ENCODE results near the gene SRXN1. TPM values are rescaled to one million over a fixed set of nuclear protein-coding genes. Genes with fewer than 3 reads are reported as not detected.

Gene SRXN1
- total and polyA plus RNA-seq, 8 donors: 6.4 to 40.1 (median 23.5) TPM

DNA sequence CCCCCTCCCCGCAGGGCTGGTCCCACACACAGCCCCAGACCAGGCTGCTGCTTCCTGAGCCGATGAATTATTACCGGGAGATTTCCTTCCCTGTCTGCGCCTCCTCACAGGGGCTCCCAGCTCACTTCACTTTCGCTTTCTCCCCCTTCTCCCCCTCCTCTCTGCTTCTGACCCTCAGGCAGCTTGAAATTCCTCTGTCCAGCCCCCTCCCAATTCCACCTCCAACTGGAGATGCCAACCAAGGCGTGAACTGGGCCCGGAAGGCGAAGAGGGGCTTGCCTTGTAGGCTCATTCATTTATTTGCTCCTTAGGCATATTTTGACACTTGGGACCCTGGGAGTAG, 41.2 kb downstream of the SRXN1 start:
- Histone ChIP-seq H3K4me3 (no peak overlapping the region), H3K4me1 (peaks cover 0 to 23% (median 11%) of the 10 kb centered on the region in 4 donors), H3K27ac (no peak overlapping the region), H3K27me3 (peaks cover 5 to 94% (median 47%) of the 10 kb centered on the region in 3 donors), H3K9me3 (no peaks in the 10 kb centered on the region), H3K36me3 (no peaks in the 10 kb centered on the region)
- TF ChIP-seq, protein P1, sequence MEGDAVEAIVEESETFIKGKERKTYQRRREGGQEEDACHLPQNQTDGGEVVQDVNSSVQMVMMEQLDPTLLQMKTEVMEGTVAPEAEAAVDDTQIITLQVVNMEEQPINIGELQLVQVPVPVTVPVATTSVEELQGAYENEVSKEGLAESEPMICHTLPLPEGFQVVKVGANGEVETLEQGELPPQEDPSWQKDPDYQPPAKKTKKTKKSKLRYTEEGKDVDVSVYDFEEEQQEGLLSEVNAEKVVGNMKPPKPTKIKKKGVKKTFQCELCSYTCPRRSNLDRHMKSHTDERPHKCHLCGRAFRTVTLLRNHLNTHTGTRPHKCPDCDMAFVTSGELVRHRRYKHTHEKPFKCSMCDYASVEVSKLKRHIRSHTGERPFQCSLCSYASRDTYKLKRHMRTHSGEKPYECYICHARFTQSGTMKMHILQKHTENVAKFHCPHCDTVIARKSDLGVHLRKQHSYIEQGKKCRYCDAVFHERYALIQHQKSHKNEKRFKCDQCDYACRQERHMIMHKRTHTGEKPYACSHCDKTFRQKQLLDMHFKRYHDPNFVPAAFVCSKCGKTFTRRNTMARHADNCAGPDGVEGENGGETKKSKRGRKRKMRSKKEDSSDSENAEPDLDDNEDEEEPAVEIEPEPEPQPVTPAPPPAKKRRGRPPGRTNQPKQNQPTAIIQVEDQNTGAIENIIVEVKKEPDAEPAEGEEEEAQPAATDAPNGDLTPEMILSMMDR (IDR thresholded peaks at IDR 0.05): no peak
- TF ChIP-seq POLR2AphosphoS5 (IDR thresholded peaks at IDR 0.05) (no peak), POLR2A (IDR thresholded peaks at IDR 0.05) (no peak), EP300 (IDR thresholded peaks at IDR 0.05) (no peak)
- intact Hi-C loops (cut with DNase I; ENCODE audit: low total_unique reads): no loop called here
- DNase-seq: peak in 1 of 2 donors; percentile 46
- WGBS, 5 donors: 17 to 29% (median 21%) methylated on average over 8 of the region's 8 CpGs

DNA sequence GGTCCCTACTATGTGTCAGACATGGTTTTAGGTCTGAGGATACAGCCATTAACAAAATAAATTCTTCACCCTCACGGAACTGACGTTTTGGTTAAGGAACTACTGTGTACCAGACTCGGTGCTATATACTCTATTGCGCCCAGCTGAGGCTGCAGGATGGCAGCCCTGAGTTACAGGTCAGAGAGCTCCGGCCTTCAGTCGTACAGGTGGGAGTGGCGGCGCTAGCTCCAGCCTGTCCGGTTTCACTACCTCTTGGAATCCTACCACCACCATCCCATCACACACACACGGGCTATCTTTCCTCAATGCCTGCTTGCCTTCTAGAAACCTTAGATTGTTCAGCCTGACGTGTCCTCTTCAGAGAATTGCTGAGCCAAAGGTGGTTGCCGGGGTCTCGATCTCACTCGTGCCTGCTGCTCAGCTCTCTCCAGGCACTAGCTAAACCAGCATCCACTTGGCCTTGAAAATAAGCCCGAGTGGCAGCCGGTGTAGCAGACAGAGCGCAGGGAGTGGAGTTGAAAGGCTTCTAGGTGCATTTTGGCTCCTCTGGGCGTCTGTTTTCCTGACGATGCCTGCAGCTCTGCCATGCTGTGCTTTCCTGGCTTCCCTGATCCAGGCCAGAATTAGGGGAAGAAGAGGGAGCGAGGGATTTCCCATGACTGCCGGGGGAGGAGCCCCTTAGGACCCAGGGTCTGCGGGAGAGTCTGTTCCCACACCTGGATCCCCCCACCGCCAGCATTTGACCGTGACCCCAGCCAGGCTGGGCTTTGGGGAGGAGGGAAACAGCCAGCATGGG, 41.8 kb downstream of the SRXN1 start:
- Histone ChIP-seq H3K4me1 (peaks cover 0 to 23% (median 11%) of the 10 kb centered on the region in 4 donors), H3K9me3 (no peaks in the 10 kb centered on the region), H3K27ac (no peak overlapping the region), H3K27me3 (peaks cover 5 to 94% (median 47%) of the 10 kb centered on the region in 3 donors), H3K4me3 (no peak overlapping the region), H3K36me3 (no peaks in the 10 kb centered on the region)
- intact Hi-C loops (cut with DNase I; ENCODE audit: low total_unique reads): no loop called here
- DNase-seq: no peak
- TF ChIP-seq POLR2AphosphoS5 (IDR thresholded peaks at IDR 0.05) (no peak), POLR2A (IDR thresholded peaks at IDR 0.05) (no peak), EP300 (IDR thresholded peaks at IDR 0.05) (no peak)
- TF ChIP-seq, protein P1 (IDR thresholded peaks at IDR 0.05): no peak
- 29 to 38% (median 33%) methylated on average over 17 to 24 of the region's 24 CpGs for whole genome bisulfite sequencing, 5 donors

DNA sequence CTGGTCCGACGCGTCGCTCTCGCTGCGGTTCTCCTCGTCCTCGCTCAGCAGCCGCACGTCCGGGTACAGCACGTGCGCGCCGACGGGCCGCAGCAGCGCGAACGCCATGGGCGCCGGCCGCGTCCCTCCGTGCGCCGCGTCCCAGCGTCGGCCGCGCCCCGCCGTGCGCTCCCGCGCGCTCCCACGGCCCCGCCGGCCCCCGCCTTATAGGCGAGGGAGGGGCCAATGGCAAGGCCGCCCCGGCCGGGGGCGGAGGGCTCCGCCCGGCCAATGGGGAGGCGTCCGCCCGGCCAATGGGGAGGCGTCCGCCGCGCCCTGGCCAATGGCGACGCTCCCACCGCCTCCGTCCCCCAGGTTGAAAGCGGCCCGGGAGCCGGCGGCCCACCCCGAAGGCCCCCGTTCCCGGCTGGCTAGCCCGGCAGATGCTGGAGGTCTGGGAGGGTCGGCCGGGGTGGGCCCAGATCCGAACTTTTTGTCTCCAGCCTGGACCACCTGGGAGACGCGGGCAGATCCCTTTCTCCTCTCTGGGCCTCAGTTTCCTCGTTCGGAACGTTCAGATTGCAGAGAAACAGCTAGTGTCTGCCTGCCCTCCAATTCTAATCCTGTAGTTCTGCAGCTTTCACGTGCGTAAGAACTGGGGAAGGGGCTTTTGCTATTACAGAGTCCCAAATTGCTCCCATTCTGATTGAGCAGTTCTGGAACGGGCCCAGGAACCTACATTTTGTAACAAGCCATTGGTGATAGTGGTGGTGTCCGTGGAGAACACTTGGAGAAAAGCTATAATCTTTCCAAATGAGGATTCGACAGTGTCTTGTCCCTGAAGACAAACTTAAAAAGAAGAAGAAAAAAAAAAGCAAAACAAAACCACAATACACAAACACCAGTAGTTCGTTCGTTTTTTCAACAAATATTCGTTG, 42.6 kb downstream of the SRXN1 start, which contains the start of gene TCF15:
Gene TCF15 (minus strand): TSS at position 180 of the 917 bp plus-strand sequence. CDS start 72 bp downstream, at position 108.
- Histone ChIP-seq H3K9me3 (no peaks in the 10 kb centered on the region), H3K27me3 (peaks cover 5 to 92% (median 47%) of the 10 kb centered on the region in 3 donors), H3K4me1 (peaks cover 0 to 23% (median 11%) of the 10 kb centered on the region in 4 donors), H3K4me3 (peak within 1 kb of the TSS in 3 of 4 donors; percentile 21 to 29 (median 26)), H3K27ac (no peak within 1 kb of the TSS), H3K36me3 (no peaks in the 10 kb centered on the region)
- no peak for TF ChIP-seq POLR2A (IDR thresholded peaks at IDR 0.05)
- TF ChIP-seq, protein P1 (IDR thresholded peaks at IDR 0.05): no peak
- no peak for TF ChIP-seq POLR2AphosphoS5 (IDR thresholded peaks at IDR 0.05)
- TF ChIP-seq EP300 (IDR thresholded peaks at IDR 0.05): no peak
- DNase-seq: peak in 1 of 2 donors; percentile 82
- WGBS, 5 donors: 8 to 44% (median 20%) methylated on average over 11 to 84 of the region's 84 CpGs
- intact Hi-C loops (cut with DNase I; ENCODE audit: low total_unique reads): no loop called here

DNA sequence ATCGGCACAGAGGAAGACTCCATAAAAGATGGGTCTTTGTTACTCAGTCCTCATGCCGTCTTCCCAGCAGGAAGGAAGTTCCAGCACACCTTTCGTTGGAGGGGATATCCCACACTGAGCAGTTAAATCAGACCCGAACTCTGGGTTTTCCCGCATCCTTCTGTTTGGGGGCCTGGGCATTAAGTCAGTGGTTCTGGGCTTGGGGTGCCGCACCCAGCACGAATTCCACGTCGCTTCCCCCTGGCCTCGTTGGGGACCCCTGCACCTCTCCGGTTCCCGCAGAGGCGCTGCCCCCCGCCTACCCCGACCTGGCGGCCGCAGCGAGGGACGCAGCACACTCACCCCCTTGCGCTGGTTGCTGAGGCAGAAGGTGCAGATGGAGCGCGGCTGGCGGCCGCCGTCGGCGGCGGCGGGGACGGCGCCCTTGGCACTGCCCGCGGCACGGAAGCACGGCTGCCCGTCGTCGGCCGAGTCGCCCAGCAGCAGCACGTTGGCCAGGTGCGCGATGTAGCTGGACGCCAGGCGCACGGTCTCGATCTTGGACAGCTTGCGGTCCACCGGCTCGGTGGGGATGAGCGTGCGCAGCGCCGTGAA, 43.5 kb downstream of the SRXN1 start:
- peak in 1 of 2 donors; percentile 31 for DNase-seq
- Histone ChIP-seq H3K4me3 (peak overlapping the region in 3 of 4 donors; percentile 21 to 29 (median 26)), H3K4me1 (peaks cover 0 to 23% (median 11%) of the 10 kb centered on the region in 4 donors), H3K36me3 (no peaks in the 10 kb centered on the region), H3K27ac (no peak overlapping the region), H3K27me3 (peaks cover 5 to 85% (median 47%) of the 10 kb centered on the region in 3 donors), H3K9me3 (no peaks in the 10 kb centered on the region)
- intact Hi-C loops (cut with DNase I; ENCODE audit: low total_unique reads): no loop called here
- TF ChIP-seq, protein P1 (IDR thresholded peaks at IDR 0.05): no peak
- TF ChIP-seq POLR2AphosphoS5 (IDR thresholded peaks at IDR 0.05): no peak
- no peak for TF ChIP-seq EP300 (IDR thresholded peaks at IDR 0.05)
- WGBS, 5 donors: 7 to 16% (median 11%) methylated on average over 30 to 53 of the region's 54 CpGs
